CD4-positive, alpha-beta T cell treated with Interleukin-17A for 1 hour (primary cell): ENCODE measurements around the gene OLA1.

Source experiments
- DNase-seq: peaks from one replicate; pipeline ENCODE4 v3.0.0-alpha.2; 2020

The OLA1 gene

DNA sequence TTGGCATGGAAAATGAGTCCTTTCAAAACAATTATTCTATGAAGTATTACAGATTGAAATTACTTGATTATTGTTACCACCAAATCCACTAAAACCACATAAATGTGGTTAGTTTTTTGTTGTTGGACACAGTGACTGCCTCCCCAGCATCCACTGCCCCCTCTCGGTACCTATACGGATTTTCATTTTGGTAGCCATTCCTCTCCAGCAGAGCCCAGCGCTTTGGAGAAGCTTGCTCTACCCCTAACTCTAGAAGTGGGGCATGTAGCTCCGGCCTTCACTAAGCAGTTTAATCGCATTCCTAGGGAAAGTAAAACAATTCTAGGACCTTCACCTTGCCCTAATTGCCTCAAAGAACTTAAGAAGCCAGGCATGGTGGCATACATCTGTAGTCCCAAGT lies 24.2 kb downstream of the OLA1 start:
- no peak for DNase-seq

GRCh38 chr2:174223388-174223787 lies 24.9 kb downstream of the OLA1 start:
- no peak for DNase-seq

- no peak for DNase-seq
Observed at GRCh38 chr2:174222154-174222553, 26.2 kb downstream of the OLA1 start.

DNA sequence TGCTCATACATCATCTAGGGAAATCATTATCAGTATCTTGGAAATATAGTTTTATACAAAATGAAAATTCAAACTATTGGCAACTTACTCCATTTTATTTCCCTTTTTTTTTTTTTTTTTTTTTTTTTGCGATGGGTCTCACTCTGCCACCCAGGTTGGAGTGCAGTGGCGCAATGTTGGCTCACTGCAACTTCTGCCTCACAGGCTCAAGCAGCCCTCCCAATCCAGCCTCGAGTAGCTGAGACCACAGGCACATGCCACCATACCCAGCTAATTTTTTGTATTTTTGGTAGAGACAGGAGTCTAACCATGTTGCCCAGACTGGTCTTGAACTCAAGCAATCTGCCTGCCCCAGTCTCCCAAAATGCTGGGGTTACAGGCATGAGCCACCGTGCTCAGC lies 29.0 kb downstream of the OLA1 start:
- no peak for DNase-seq

DNA sequence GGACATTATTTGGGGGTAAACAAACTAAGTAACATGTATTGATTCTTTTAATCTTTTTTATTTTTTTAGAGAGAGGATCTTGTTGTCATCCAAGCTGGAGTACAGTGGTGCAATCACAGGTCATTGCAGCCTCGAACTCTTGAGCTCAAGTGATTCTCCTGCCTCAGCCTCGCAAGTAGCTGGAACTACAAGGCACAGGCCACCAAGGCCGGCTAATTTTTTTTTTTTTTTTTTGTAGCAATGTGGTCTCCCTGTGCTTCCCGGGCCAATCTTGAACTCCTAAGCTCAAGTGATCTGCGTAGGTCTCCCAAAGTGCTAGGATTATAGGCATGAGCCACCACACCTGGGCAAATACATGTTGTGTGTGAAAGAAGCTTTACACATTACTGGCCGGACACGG lies 29.6 kb downstream of the OLA1 start:
- no peak for DNase-seq

- no peak for DNase-seq
Observed at GRCh38 chr2:174217869-174218268, 30.5 kb downstream of the OLA1 start.

- DNase-seq: no peak
Observed at GRCh38 chr2:174211954-174212353, 36.4 kb downstream of the OLA1 start.

DNA sequence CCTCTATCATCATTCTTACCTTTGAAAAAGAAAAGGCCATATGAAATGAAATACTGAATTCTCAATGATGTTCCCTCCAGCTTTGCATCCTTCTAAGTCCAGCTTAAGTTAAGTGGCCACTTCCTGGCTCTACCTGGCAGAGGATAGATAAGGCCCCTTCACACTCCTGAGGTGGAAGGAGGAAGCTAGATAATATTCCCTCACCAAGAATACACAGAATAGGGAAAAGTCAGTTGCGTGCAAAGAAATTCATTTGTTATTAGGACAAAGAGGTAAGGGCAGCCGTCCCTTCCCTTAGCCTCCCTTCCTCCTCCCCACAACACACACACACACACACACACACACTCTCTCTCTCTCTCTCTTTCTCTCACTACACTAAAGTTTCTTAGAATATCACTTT lies 37.5 kb downstream of the OLA1 start:
- no peak for DNase-seq

- no peak for DNase-seq
Observed at GRCh38 chr2:174209325-174209724, 39.0 kb downstream of the OLA1 start.

DNA sequence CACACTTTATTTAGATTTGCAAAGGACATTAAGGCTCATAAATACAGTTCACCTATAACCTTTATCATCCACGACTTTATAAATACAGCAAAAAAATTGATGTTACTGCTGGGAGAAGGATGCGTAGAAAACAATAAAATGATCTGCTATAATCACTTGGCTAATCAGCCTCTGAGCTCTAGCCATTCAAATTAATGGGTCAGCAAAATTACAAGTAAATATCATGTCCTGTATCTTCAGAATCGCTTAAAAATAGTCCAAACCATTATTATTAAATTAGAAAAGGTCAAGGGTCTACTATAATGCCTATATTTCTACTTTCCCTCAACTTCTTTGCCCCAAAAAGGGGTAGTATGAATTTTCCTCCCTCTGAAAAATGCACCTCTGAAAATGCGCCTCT lies 40.3 kb downstream of the OLA1 start:
- DNase-seq: no peak

GRCh38 chr2:174205562-174205961 lies 42.8 kb downstream of the OLA1 start:
- DNase-seq: no peak

- DNase-seq: no peak
Observed at GRCh38 chr2:174202188-174202587, 46.1 kb downstream of the OLA1 start.

GRCh38 chr2:174198846-174199564 lies 49.3 kb downstream of the OLA1 start:
- DNase-seq: no peak

DNA sequence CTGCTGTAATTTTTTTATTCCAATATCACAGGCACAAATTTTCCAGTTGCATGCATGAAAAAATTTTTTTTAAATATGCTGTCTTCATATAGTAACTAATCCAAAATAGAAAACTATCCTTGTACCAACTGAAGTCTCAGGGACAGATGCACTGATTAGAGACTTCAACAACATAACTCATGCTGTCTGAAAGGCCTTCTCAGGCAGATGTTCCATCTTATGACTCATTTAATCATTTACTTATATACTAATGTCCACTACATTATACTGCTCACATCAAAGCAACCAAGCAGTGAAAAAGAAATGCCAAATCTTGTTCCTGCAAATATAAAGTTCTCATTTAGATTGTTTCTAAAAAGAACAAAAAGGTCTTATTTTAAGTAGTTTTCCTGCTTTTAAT lies 53.1 kb downstream of the OLA1 start:
- DNase-seq: no peak

DNA sequence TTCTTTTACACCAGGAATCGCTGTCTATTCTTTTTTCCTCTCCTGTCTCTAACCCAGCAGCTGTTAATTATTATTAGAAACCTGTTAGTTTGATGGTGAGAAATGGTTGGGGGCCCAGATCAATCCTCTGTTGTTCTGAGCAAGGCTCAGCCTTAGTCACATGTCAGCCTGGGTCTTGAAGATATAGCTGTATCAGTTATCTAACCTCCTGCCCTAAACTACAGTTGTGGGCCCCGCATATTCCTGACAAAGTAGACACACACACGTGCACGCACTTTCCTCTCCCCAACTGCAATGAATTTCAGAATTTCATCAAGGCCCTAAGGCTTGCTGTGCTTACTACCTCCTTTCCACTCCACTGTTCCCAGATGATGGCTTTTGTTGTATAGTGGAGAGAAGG lies 54.6 kb downstream of the OLA1 start:
- DNase-seq: no peak

GRCh38 chr2:174192664-174193063 lies 55.7 kb downstream of the OLA1 start:
- no peak for DNase-seq

GRCh38 chr2:174191342-174192074 lies 56.8 kb downstream of the OLA1 start:
- DNase-seq: no peak

DNA sequence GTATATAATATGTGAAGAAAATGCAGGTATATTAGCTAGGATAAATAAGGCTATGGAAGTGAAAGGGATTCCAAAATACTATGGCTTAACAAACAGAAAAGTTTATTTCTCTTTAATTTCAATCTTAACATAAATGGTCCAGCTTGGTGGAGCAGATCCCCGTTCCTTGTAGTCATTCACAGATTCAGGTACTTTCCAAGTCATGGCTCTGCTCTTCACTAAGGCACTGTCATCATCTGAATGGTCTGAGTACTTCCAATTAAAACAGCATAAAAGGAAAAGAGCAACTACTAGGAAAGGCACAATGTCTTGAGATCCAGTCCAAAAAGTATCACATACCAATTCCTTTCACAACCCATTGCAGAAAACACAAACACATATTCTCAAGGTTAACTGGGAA lies 63.4 kb downstream of the OLA1 start:
- no peak for DNase-seq

DNA sequence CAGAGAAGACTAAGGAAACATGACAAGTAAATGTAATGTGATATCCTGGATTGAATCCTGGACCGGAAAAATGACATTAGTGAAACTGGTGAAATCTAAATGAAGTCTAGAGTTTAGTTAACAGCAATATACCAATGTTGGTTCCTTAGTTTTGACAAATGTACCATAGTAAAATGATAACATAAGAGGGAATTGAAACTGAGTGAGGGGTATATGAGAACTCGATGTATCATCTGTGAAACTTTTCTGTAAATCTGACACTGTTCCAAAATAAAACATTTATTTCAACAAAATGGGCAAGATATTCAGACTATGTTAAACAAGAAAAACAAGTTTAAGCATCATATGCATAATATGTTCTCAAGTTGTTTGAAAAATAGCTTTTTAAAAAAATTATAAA lies 63.8 kb downstream of the OLA1 start:
- DNase-seq: no peak

GRCh38 chr2:174183076-174183475 lies 65.3 kb downstream of the OLA1 start:
- no peak for DNase-seq

DNA sequence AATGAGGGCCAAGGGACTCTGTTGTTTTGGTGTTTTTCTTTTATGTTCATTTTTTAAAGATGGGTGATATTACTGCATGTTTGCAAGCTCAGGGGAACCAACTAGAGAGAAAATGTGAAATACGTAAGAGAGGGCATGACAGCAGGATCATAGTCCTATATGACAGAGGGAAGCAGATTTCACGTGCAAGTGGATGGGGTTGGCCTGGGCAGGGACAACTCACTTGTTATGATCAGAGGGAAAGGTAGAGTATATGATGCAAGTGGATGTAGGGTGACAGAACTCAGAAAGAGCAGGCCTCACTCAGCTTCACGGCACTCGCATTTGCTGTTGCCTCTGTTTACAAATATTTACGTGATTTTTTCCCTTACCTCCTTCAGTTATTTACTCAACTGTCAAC lies 67.0 kb downstream of the OLA1 start:
- no peak for DNase-seq

GRCh38 chr2:174180726-174181236 lies 67.6 kb downstream of the OLA1 start:
- no peak for DNase-seq

- no peak for DNase-seq
Observed at GRCh38 chr2:174180165-174180724, 68.1 kb downstream of the OLA1 start.

DNA sequence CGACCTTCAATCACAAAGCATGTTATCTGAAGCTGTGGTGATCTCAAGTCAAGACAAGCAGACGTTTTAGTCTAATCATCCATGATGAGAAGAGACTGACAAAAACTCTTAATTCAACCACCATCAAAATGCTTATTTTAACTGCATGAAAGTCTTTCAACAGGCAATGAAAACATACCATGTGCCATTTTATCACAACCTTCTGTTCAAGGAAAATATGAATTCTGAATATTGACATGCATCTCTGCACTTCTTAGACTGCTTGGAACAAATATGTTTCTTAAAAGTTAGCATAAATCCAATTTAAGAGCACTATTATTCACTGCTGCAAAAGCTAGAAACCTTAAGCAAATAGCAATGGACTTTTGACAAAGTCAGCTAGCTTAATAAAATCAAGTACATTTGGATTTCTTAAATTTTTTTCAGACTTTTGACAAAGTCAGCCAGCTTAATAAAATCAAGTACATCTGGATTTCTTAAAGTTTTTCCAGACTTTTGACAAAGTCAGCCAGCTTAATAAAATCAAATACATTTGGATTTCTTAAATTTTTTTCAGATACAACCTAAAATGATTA lies 70.9 kb downstream of the OLA1 start:
- no peak for DNase-seq
